ENCODE data around the gene MACROD2.
"Not testable (repeated sequence)": the region's sequence is repeated elsewhere in the genome, so short reads cannot be mapped to it uniquely, and the experiment has no call there.

MACROD2 gene

DNA sequence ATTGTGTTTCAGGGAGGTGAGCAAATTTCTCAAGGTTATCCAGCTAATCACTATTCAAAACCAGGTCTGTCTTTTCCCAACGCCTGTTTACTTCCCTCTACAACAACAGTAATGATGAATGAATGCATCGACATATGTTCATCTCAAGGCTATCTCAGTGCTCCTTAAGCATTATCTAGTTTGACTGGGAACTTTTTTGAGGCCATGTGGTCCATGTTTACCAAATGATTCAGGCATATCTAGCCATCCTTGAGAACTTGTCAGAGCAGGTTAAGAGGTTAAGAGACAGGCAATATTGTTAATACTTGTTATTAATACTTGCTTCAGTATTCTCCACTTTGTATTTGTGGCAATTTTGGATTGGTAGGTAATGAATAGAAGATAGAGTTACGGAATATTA, 1380.5 kb downstream of the MACROD2 start:
- no peak for ATAC-seq
- TF ChIP-seq ARNTL (CRISPR knock-in tag; IDR thresholded peaks at IDR 0.05; ENCODE audit: borderline replicate concordance, low read depth): no peak
- no peak for TF ChIP-seq SNAI2 (CRISPR knock-in tag; IDR thresholded peaks at IDR 0.05)
- no peak for TF ChIP-seq ESRRG (CRISPR knock-in tag; IDR thresholded peaks at IDR 0.05)
- no peak for TF ChIP-seq PATZ1 (CRISPR knock-in tag; IDR thresholded peaks at IDR 0.05; ENCODE audit: borderline replicate concordance)
- no peak for TF ChIP-seq ISL1 (CRISPR knock-in tag; IDR thresholded peaks at IDR 0.05)
- TF ChIP-seq CSDC2 (CRISPR knock-in tag; IDR thresholded peaks at IDR 0.05): no peak
- TF ChIP-seq ZNF70 (CRISPR knock-in tag; IDR thresholded peaks at IDR 0.05): no peak
- no peak for TF ChIP-seq RARB (CRISPR knock-in tag; IDR thresholded peaks at IDR 0.05)
- TF ChIP-seq, protein P1, sequence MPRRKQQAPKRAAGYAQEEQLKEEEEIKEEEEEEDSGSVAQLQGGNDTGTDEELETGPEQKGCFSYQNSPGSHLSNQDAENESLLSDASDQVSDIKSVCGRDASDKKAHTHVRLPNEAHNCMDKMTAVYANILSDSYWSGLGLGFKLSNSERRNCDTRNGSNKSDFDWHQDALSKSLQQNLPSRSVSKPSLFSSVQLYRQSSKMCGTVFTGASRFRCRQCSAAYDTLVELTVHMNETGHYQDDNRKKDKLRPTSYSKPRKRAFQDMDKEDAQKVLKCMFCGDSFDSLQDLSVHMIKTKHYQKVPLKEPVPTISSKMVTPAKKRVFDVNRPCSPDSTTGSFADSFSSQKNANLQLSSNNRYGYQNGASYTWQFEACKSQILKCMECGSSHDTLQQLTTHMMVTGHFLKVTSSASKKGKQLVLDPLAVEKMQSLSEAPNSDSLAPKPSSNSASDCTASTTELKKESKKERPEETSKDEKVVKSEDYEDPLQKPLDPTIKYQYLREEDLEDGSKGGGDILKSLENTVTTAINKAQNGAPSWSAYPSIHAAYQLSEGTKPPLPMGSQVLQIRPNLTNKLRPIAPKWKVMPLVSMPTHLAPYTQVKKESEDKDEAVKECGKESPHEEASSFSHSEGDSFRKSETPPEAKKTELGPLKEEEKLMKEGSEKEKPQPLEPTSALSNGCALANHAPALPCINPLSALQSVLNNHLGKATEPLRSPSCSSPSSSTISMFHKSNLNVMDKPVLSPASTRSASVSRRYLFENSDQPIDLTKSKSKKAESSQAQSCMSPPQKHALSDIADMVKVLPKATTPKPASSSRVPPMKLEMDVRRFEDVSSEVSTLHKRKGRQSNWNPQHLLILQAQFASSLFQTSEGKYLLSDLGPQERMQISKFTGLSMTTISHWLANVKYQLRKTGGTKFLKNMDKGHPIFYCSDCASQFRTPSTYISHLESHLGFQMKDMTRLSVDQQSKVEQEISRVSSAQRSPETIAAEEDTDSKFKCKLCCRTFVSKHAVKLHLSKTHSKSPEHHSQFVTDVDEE (CRISPR knock-in tag; IDR thresholded peaks at IDR 0.05): no peak
- no peak for TF ChIP-seq TCF4 (CRISPR knock-in tag; IDR thresholded peaks at IDR 0.05; ENCODE audit: borderline replicate concordance)
- no peak for TF ChIP-seq ZFP3 (CRISPR knock-in tag; IDR thresholded peaks at IDR 0.05)
- TF ChIP-seq ZC3H10 (CRISPR knock-in tag; IDR thresholded peaks at IDR 0.05): no peak

- ATAC-seq: not testable (repeated sequence)
Observed at GRCh38 chr20:15377603-15378002, 1382.3 kb downstream of the MACROD2 start.

DNA sequence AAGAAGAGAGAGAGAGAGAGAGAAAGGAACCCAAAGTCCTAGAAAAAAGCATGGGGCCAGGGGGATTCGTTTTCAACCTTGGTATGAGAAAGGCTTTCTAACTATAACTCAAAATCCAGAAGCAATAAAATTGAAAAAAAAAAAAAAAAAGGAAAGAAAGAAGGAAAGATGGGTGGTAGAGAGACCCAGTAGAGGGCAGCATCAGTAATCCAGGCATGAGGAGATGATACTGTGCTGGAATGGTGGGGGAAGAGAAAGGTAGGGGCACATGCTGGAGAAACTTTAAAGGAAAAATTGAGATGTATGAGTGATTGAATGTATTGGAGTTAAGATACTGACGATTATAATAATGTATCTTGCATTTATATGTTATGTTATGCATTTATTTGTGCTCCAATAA, 1382.8 kb downstream of the MACROD2 start:
- TF ChIP-seq ZFP30 (CRISPR knock-in tag; IDR thresholded peaks at IDR 0.05) (no peak), SNAI2 (CRISPR knock-in tag; IDR thresholded peaks at IDR 0.05) (no peak), GLIS3 (CRISPR knock-in tag; IDR thresholded peaks at IDR 0.05) (no peak), BACH2 (CRISPR knock-in tag; IDR thresholded peaks at IDR 0.05; ENCODE audit: borderline replicate concordance) (no peak), ZC3H10 (CRISPR knock-in tag; IDR thresholded peaks at IDR 0.05) (no peak), TOX (CRISPR knock-in tag; IDR thresholded peaks at IDR 0.05; ENCODE audit: borderline replicate concordance) (no peak), ZNF8 (CRISPR knock-in tag; IDR thresholded peaks at IDR 0.05) (no peak), PPARA (CRISPR knock-in tag; IDR thresholded peaks at IDR 0.05; ENCODE audit: borderline replicate concordance) (no peak), ISL1 (CRISPR knock-in tag; IDR thresholded peaks at IDR 0.05) (no peak), ZNF565 (CRISPR knock-in tag; conservative IDR thresholded peaks at IDR 0.05; ENCODE audit: low read depth) (no peak), ZFP3 (CRISPR knock-in tag; IDR thresholded peaks at IDR 0.05) (no peak), CSDC2 (CRISPR knock-in tag; IDR thresholded peaks at IDR 0.05) (no peak), OSR1 (CRISPR knock-in tag; IDR thresholded peaks at IDR 0.05) (no peak)
- TF ChIP-seq, protein P1 (CRISPR knock-in tag; IDR thresholded peaks at IDR 0.05): no peak
- ATAC-seq: no peak

DNA sequence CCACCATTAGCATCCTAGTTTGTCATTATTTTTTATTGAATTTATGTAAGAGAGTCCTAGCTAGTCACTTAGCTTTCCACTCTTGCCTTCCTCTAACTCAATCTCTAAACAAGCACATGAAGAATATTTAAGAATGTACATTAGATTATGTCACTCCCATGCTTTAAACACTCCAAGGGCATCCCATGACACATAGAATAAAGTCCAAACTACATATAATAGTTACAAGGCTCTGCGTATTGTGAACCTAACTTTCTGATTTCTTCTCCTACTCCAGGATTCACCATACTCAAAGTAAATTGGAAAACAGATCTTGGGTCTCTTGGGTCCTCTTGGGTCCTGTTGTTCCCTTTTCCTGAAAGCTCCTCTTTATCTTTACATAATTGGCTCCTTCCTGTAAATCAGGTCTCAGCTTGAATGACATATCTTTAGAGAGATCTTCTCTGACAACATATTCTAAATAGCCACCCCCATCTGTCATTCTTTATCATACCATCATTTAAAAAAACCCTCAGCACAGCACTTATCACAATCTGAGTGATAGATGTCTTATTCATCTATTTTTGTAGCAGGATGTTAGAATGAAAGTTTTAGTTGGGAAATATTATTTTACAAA, 1384.5 kb downstream of the MACROD2 start:
- ATAC-seq: no peak
- TF ChIP-seq, protein P2, sequence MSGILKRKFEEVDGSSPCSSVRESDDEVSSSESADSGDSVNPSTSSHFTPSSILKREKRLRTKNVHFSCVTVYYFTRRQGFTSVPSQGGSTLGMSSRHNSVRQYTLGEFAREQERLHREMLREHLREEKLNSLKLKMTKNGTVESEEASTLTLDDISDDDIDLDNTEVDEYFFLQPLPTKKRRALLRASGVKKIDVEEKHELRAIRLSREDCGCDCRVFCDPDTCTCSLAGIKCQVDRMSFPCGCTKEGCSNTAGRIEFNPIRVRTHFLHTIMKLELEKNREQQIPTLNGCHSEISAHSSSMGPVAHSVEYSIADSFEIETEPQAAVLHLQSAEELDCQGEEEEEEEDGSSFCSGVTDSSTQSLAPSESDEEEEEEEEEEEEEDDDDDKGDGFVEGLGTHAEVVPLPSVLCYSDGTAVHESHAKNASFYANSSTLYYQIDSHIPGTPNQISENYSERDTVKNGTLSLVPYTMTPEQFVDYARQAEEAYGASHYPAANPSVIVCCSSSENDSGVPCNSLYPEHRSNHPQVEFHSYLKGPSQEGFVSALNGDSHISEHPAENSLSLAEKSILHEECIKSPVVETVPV (CRISPR knock-in tag; IDR thresholded peaks at IDR 0.05): no peak
- TF ChIP-seq ZNF8 (CRISPR knock-in tag; IDR thresholded peaks at IDR 0.05) (no peak), CREB5 (CRISPR knock-in tag; IDR thresholded peaks at IDR 0.05; ENCODE audit: low read depth) (no peak), GLIS3 (CRISPR knock-in tag; IDR thresholded peaks at IDR 0.05) (no peak), TOX (CRISPR knock-in tag; IDR thresholded peaks at IDR 0.05; ENCODE audit: borderline replicate concordance) (no peak), ARNTL (CRISPR knock-in tag; IDR thresholded peaks at IDR 0.05; ENCODE audit: borderline replicate concordance, low read depth) (no peak), TCF4 (CRISPR knock-in tag; IDR thresholded peaks at IDR 0.05; ENCODE audit: borderline replicate concordance) (no peak), ZNF70 (CRISPR knock-in tag; IDR thresholded peaks at IDR 0.05) (no peak), ESRRG (CRISPR knock-in tag; IDR thresholded peaks at IDR 0.05) (no peak), ZFP3 (CRISPR knock-in tag; IDR thresholded peaks at IDR 0.05) (no peak), PATZ1 (CRISPR knock-in tag; IDR thresholded peaks at IDR 0.05; ENCODE audit: borderline replicate concordance) (no peak), OSR1 (CRISPR knock-in tag; IDR thresholded peaks at IDR 0.05) (no peak)
